ENCODE results near the gene GRIK4.

DNA sequence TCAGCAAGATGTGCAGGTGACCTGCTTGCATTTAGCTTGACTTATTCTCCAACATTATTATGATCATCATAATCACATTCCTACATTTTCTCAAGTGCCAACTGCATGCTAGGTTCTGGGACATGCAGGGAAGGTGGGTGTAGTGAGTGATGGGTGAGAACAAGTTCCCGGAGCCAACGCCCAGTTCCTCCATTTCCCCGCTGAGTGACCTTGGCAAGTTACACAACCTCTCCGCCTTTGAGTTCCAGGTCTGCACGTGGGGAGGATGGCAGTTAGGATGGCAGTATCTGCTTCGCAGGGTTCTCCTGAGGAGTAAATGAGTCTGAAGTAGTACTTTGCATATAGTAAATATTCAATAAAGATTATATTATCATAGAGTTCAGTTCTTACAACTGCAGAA, 140.3 kb downstream of the GRIK4 start:
- TF ChIP-seq, protein P1, sequence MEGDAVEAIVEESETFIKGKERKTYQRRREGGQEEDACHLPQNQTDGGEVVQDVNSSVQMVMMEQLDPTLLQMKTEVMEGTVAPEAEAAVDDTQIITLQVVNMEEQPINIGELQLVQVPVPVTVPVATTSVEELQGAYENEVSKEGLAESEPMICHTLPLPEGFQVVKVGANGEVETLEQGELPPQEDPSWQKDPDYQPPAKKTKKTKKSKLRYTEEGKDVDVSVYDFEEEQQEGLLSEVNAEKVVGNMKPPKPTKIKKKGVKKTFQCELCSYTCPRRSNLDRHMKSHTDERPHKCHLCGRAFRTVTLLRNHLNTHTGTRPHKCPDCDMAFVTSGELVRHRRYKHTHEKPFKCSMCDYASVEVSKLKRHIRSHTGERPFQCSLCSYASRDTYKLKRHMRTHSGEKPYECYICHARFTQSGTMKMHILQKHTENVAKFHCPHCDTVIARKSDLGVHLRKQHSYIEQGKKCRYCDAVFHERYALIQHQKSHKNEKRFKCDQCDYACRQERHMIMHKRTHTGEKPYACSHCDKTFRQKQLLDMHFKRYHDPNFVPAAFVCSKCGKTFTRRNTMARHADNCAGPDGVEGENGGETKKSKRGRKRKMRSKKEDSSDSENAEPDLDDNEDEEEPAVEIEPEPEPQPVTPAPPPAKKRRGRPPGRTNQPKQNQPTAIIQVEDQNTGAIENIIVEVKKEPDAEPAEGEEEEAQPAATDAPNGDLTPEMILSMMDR (IDR thresholded peaks at IDR 0.05; ENCODE audit: low read length), result no peak
- no peak for TF ChIP-seq EZH2 (IDR thresholded peaks at IDR 0.05; ENCODE audit: borderline replicate concordance, low read length)

All from OCI-LY1 (cell line).